Natural killer cell (primary cell): ENCODE data around the gene MTUS2. TPM values are rescaled to one million over a fixed set of nuclear protein-coding genes. Genes with fewer than 3 reads are reported as not detected.

Experiments
- ATAC-seq, 3 donors: fragments of 150-1000 bp in 2 of 3; fragments of 200-7000 bp in 1 of 3; cut with Tn5 transposase; 1 replicate in 1 of 3; 2 replicates in 2 of 3; pipeline ENCODE4 v1.10.0; 2021; ENCODE audit warnings: mild to moderate bottlenecking in 2 of 3, moderate library complexity in 2 of 3
- DNase-seq, 2 donors: peaks; one replicate each; pipeline versions ENCODE4 v3.0.0 to v3.0.0-alpha.2; 2013 to 2021; ENCODE audit warnings: mixed read lengths in 1 of 2
- H3K27ac ChIP-seq: one replicate; pipeline ENCODE4 v1.5.1; 2013; ENCODE audit warnings: mild to moderate bottlenecking, low read length
- H3K27me3 ChIP-seq: one replicate; pipeline ENCODE4 v1.6.1; 2013; ENCODE audit warnings: low read length; ENCODE audit not compliant: control insufficient read depth, insufficient read depth
- H3K36me3 ChIP-seq: one replicate; pipeline ENCODE4 v1.6.1; 2013; ENCODE audit warnings: low read length; ENCODE audit not compliant: control insufficient read depth, insufficient read depth
- H3K4me1 ChIP-seq: one replicate; pipeline ENCODE4 v1.6.1; 2013; ENCODE audit warnings: low read length; ENCODE audit not compliant: control insufficient read depth, insufficient read depth
- H3K4me3 ChIP-seq: one replicate; pipeline ENCODE4 v1.5.1; 2013; ENCODE audit warnings: low read length
- H3K9me3 ChIP-seq: one replicate; pipeline ENCODE4 v1.6.1; 2013; ENCODE audit warnings: low read length; ENCODE audit not compliant: control insufficient read depth, insufficient read depth
- H3K27ac Mint-ChIP-seq, 2 donors: one replicate each; pipeline ENCODE4 v1.8.0; 2022; ENCODE audit warnings: mild to moderate bottlenecking in 2 of 2, mixed read lengths in 2 of 2, moderate library complexity in 1 of 2
- H3K27me3 Mint-ChIP-seq, 2 donors: one replicate each; pipeline ENCODE4 v1.8.0; 2022; ENCODE audit warnings: low read depth in 2 of 2, mixed read lengths in 2 of 2
- H3K36me3 Mint-ChIP-seq: one replicate; pipeline ENCODE4 v1.8.0; 2022; ENCODE audit warnings: mixed read lengths
- H3K4me1 Mint-ChIP-seq, 2 donors: one replicate each; pipeline ENCODE4 v1.8.0; 2022; ENCODE audit warnings: mixed read lengths in 2 of 2
- H3K4me3 Mint-ChIP-seq: one replicate; pipeline ENCODE4 v1.8.0; 2022; ENCODE audit warnings: mild to moderate bottlenecking, moderate library complexity, mixed read lengths
- H3K9me3 Mint-ChIP-seq, 2 donors: one replicate each; pipeline ENCODE4 v1.8.0; 2022; ENCODE audit warnings: mixed read lengths in 2 of 2
- WGBS: methylation state at CpG from one replicate; pipeline ENCODE4 v1.1.7; 2013; ENCODE audit warnings: missing lambda C conversion rate; ENCODE audit not compliant: insufficient coverage; 5-methylcytosine and 5-hydroxymethylcytosine counted together
- intact Hi-C: fragments of 100-400 bp; cut with micrococcal nuclease; formaldehyde crosslinking; loops from one replicate; pipeline ENCODE4 v1.14.2; 2022
- total RNA-seq, 4 donors: library from RNA; stranded (reverse); fragments of 120-200 nt in 1 of 4; gene quantifications; one replicate each; pipeline versions ENCODE4 v1.2.3 to v1.2.4, GENCODE V29; 2013 to 2022
- TF ChIP-seq, protein P1 (sequence below): fragments of 200-600 bp; IDR thresholded peaks from one replicate; pipeline ENCODE4 v1.8.0; 2022; ENCODE audit warnings: antibody characterized with exemption

The MTUS2 gene
- total RNA-seq, 3 donors from 2014 or later (not counting 1 experiment from before 2014, with no cell fraction given), result not detected

DNA sequence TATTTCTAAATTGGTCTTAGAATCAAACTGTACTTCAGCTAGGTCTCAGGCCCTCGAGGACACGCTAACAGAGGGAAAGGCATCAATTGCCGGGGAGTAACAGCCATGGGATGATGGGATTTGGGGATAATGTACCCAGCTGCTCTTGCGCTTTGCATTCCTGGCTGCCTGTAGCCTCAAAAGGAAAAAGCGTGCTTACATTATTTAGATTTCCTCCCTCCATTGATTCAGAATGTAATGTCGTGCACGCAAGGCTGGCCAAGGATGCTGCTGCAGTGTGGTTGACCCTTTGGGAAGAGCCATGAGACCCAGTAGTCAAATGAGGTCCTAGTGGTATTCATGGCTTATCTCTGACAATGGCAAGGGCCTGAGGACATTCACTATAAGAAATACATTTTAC, 680.2 kb downstream of the MTUS2 start:
- no peaks in the 10 kb centered on the region for H3K36me3 Mint-ChIP-seq
- TF ChIP-seq, protein P1, sequence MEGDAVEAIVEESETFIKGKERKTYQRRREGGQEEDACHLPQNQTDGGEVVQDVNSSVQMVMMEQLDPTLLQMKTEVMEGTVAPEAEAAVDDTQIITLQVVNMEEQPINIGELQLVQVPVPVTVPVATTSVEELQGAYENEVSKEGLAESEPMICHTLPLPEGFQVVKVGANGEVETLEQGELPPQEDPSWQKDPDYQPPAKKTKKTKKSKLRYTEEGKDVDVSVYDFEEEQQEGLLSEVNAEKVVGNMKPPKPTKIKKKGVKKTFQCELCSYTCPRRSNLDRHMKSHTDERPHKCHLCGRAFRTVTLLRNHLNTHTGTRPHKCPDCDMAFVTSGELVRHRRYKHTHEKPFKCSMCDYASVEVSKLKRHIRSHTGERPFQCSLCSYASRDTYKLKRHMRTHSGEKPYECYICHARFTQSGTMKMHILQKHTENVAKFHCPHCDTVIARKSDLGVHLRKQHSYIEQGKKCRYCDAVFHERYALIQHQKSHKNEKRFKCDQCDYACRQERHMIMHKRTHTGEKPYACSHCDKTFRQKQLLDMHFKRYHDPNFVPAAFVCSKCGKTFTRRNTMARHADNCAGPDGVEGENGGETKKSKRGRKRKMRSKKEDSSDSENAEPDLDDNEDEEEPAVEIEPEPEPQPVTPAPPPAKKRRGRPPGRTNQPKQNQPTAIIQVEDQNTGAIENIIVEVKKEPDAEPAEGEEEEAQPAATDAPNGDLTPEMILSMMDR, result no peak
- no peak overlapping the region for H3K27ac Mint-ChIP-seq
- ATAC-seq (no peak), DNase-seq (no peak)
- peaks cover 4 to 8% of the 10 kb centered on the region in 2 donors for H3K4me1 Mint-ChIP-seq
- intact Hi-C loops, result no loop called here
- H3K27me3 Mint-ChIP-seq, result peaks cover 18 to 37% of the 10 kb centered on the region in 2 donors
- Histone ChIP-seq H3K27me3 (peaks cover 4% of the 10 kb centered on the region), H3K36me3 (no peaks in the 10 kb centered on the region), H3K4me3 (no peak overlapping the region), H3K9me3 (no peaks in the 10 kb centered on the region), H3K4me1 (peaks cover 15% of the 10 kb centered on the region), H3K27ac (no peak overlapping the region)
- H3K9me3 Mint-ChIP-seq, result no peaks in the 10 kb centered on the region
- no peak overlapping the region for H3K4me3 Mint-ChIP-seq
- WGBS, result 88% methylated on average over 5 of the region's 7 CpGs

DNA sequence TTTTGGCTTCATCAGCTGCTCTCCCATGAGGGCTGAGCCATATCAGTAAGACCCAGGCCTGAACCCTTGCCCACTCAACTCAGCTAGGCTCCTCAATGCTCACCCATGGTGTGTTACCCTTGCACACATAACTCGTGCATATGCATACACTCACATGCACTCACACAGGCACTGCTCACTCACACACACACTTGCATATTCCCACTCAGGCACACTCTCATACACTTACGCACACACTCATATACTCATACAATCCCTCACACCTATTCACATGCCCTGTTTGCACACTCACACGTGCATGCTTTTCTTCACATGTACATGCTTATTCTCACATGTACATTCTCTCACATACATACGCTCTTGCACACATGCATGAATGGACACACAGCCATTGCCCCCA, 681.5 kb downstream of the MTUS2 start:
- TF ChIP-seq, protein P1, result no peak
- H3K4me1 ChIP-seq, result peaks cover 5% of the 10 kb centered on the region
- ATAC-seq (no peak), DNase-seq (no peak)
- no peak overlapping the region for H3K4me3 Mint-ChIP-seq
- no peaks in the 10 kb centered on the region for H3K9me3 ChIP-seq
- peaks cover 2 to 4% of the 10 kb centered on the region in 2 donors for H3K4me1 Mint-ChIP-seq
- peaks cover 12 to 27% of the 10 kb centered on the region in 2 donors for H3K27me3 Mint-ChIP-seq
- intact Hi-C loops, result no loop called here
- no peaks in the 10 kb centered on the region for H3K9me3 Mint-ChIP-seq
- H3K27ac Mint-ChIP-seq, result no peak overlapping the region
- 94% methylated on average over 4 of the region's 4 CpGs for WGBS
- no peak overlapping the region for H3K4me3 ChIP-seq
- H3K36me3 Mint-ChIP-seq, result no peaks in the 10 kb centered on the region
- H3K36me3 ChIP-seq, result no peaks in the 10 kb centered on the region
- no peak overlapping the region for H3K27ac ChIP-seq
- H3K27me3 ChIP-seq, result peaks cover 4% of the 10 kb centered on the region

DNA sequence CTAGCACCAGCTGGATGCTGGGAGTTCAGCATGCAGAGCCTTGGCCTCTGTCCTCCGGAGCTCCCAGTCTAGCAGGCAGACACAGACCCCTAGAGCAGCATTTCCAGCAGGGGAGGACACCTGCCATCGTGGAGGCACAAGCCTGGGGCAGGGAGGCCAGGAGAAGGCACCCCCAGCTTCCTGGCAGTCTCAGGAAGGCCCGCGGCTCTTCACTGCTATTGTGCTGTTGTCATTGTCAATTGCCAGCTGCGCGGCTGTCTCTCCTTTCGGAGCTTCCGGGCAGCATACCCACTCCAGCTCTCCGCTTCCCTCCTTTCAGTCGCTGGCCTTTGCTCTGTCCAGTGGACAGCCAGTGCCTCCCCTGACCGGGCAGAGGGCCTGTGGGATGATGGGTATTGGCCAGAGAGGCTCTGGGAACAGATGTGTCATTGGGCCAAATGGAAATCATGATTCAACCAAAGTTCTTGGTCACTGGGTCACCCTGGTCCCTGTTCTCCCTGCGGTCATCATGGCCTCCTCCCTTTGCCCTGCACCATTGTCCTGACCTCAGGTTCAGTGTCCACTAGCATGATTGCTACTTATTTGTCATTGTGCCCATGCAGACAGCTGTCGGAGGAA, 682.4 kb downstream of the MTUS2 start:
- Histone ChIP-seq H3K4me1 (no peaks in the 10 kb centered on the region), H3K27ac (no peak overlapping the region), H3K27me3 (peaks cover 4% of the 10 kb centered on the region), H3K36me3 (no peaks in the 10 kb centered on the region), H3K4me3 (no peak overlapping the region), H3K9me3 (no peaks in the 10 kb centered on the region)
- no peak overlapping the region for H3K27ac Mint-ChIP-seq
- 94% methylated on average over 13 of the region's 13 CpGs for WGBS
- H3K9me3 Mint-ChIP-seq, result no peaks in the 10 kb centered on the region
- H3K27me3 Mint-ChIP-seq, result peaks cover 10 to 25% of the 10 kb centered on the region in 2 donors
- peaks cover 0 to 4% of the 10 kb centered on the region in 2 donors for H3K4me1 Mint-ChIP-seq
- intact Hi-C loops, result no loop called here
- TF ChIP-seq, protein P1, result no peak
- no peak for DNase-seq
- H3K36me3 Mint-ChIP-seq, result no peaks in the 10 kb centered on the region
- H3K4me3 Mint-ChIP-seq, result no peak overlapping the region
- ATAC-seq, result no peak
